ENCODE data around the gene PTCH2. TPM values are rescaled to one million over a fixed set of nuclear protein-coding genes. Genes with fewer than 3 reads are reported as not detected.

The PTCH2 gene
- total RNA-seq, 1 experiment from 2014 or later, result 0.79 TPM

DNA sequence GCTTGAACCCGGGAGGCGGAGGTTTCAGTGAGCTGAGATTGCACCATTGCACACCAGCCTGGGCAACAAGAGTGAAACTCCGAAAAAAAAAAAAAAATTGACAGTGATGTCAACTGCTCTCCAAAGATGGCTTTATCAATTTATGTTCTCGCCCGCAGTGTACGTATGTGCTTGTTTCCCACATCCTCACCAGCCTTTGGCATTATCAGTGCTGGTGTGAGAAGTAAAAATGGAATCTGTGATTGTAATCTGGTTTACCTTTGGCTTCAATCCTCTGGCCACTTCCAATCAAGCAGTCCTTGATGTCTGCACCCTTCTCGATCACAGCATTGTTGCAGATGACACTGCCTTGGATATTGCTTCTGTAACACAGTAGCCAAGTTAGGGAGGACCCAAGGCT lies 14.4 kb upstream of the PTCH2 start:
- H4K20me1 ChIP-seq (ENCODE audit: control insufficient read depth, insufficient read depth, insufficient read length), result no peaks in the 10 kb centered on the region
- no peak overlapping the region for H2AK5ac ChIP-seq (ENCODE audit: insufficient read length, low read length)
- no peak for DNase-seq
- no peaks in the 10 kb centered on the region for H3K27me3 ChIP-seq (ENCODE audit: insufficient read depth, low read length)
- H3K27ac ChIP-seq (ENCODE audit: insufficient read length, low read depth, low read length), result no peak overlapping the region
- Mint-ChIP-seq H3K27ac (no peak overlapping the region), H3K9me3 (no peaks in the 10 kb centered on the region; a peak in 1 of 5 replicates), H3K4me1 (peaks cover 4 to 8% of the 10 kb centered on the region in 2 experiments), H3K4me3 (no peak overlapping the region), H3K36me3 (ENCODE audit: insufficient read depth in 1 of 3, low read depth in 3 of 3) (peaks cover 0 to 13% (median 5%) of the 10 kb centered on the region in 3 experiments; a peak in 4 of 7 replicates), H3K27me3 (ENCODE audit: low read depth) (no peaks in the 10 kb centered on the region; the same call in 1 of the 2 replicates)
- H3K14ac ChIP-seq (ENCODE audit: insufficient read depth, low read length), result no peak overlapping the region
- H4K8ac ChIP-seq (replicated peaks; ENCODE audit: insufficient read length, low read depth, low read length), result no peak overlapping the region
- H3K23ac ChIP-seq (ENCODE audit: insufficient read length, low read depth, low read length), result no peak overlapping the region
- no peak overlapping the region for H4K5ac ChIP-seq (ENCODE audit: insufficient read length, low read depth, low read length)
- no peak overlapping the region for H2BK12ac ChIP-seq (ENCODE audit: insufficient read length, low read depth, low read length)
- H3K4me1 ChIP-seq (ENCODE audit: insufficient read depth, low read length), result no peaks in the 10 kb centered on the region
- no peak overlapping the region for H2AFZ ChIP-seq (ENCODE audit: low read length)
- no peak overlapping the region for H2BK120ac ChIP-seq (ENCODE audit: low read depth, low read length, poor library complexity, severe bottlenecking)
- H3K79me1 ChIP-seq (ENCODE audit: insufficient read depth, low read depth, low read length, poor library complexity, severe bottlenecking), result no peaks in the 10 kb centered on the region
- no peak overlapping the region for H2BK5ac ChIP-seq (ENCODE audit: insufficient read length, low read length)
- H3T11ph ChIP-seq (ENCODE audit: low read length), result no peak overlapping the region
- H3K23me2 ChIP-seq (ENCODE audit: insufficient read length, low read depth, low read length, poor library complexity, severe bottlenecking), result no peaks in the 10 kb centered on the region
- H3K9ac ChIP-seq (ENCODE audit: extremely low read depth, insufficient read length, low read length), result no peak overlapping the region
- no CpG with 5 or more reads among the region's 7 CpGs for WGBS (ENCODE audit: extremely low coverage, insufficient read length, low lambda C conversion rate)
- TF ChIP-seq, protein P1, sequence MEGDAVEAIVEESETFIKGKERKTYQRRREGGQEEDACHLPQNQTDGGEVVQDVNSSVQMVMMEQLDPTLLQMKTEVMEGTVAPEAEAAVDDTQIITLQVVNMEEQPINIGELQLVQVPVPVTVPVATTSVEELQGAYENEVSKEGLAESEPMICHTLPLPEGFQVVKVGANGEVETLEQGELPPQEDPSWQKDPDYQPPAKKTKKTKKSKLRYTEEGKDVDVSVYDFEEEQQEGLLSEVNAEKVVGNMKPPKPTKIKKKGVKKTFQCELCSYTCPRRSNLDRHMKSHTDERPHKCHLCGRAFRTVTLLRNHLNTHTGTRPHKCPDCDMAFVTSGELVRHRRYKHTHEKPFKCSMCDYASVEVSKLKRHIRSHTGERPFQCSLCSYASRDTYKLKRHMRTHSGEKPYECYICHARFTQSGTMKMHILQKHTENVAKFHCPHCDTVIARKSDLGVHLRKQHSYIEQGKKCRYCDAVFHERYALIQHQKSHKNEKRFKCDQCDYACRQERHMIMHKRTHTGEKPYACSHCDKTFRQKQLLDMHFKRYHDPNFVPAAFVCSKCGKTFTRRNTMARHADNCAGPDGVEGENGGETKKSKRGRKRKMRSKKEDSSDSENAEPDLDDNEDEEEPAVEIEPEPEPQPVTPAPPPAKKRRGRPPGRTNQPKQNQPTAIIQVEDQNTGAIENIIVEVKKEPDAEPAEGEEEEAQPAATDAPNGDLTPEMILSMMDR (conservative IDR thresholded peaks at IDR 0.05), result no peak
- H3K9me3 ChIP-seq (ENCODE audit: control insufficient read depth, low read depth, low read length), result no peaks in the 10 kb centered on the region
- no peaks in the 10 kb centered on the region for H3K79me2 ChIP-seq (ENCODE audit: insufficient read depth, low read length)
- H2BK20ac ChIP-seq (ENCODE audit: low read depth, low read length, poor library complexity, severe bottlenecking), result no peak overlapping the region
- no peak overlapping the region for H4K91ac ChIP-seq (ENCODE audit: insufficient read length, low read depth, low read length)
- no peak overlapping the region for H3K4me2 ChIP-seq (ENCODE audit: insufficient read depth, insufficient read length, low read length)
- no peak overlapping the region for H2BK15ac ChIP-seq (ENCODE audit: low read depth, low read length)
- H3K4ac ChIP-seq (ENCODE audit: low read depth, low read length), result no peak overlapping the region
- H3K56ac ChIP-seq (ENCODE audit: insufficient read length, low read depth, low read length), result no peak overlapping the region
- no peak overlapping the region for H3K18ac ChIP-seq (ENCODE audit: insufficient read length, low read depth, low read length)
